DMS53 (cell line): ENCODE measurements around the gene C1orf21.
A peak's percentile ranks its signal among the peaks of the same experiment; 100 is the strongest.
"Not testable (repeated sequence)": the region's sequence is repeated elsewhere in the genome, so short reads cannot be mapped to it uniquely, and the experiment has no call there.

Experiments used
- DNase-seq: peaks from one replicate; lab custom pipeline; 2025; lab: John Stamatoyannopoulos, UW

The C1orf21 gene, protein sequence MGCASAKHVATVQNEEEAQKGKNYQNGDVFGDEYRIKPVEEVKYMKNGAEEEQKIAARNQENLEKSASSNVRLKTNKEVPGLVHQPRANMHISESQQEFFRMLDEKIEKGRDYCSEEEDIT

GRCh38 chr1:184386312-184387068 is at the start of gene C1orf21:
Gene C1orf21 (plus strand): TSS chr1:184387029. CDS start chr1:184477510, 90,481 bp downstream.
- DNase-seq: peak; percentile 93

DNA sequence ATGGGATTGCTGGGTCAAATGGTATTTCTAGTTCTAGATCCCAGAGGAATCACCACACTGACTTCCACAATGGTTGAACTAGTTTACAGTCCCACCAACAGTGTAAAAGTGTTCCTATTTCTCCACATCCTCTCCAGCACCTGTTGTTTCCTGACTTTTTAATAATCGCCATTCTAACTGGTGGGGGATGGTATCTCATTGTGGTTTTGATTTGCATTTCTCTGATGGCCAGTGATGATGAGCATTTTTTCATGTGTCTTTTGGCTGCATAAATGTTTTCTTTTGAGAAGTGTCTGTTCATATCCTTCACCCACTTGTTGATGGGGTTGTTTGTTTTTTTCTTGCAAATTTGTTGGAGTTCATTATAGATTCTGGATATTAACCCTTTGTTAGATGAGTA is 49.0 kb upstream of the C1orf21 start:
- DNase-seq: not testable (repeated sequence)

- DNase-seq: no peak
Measured at GRCh38 chr1:184340984-184341383, 45.8 kb upstream of the C1orf21 start.

DNA sequence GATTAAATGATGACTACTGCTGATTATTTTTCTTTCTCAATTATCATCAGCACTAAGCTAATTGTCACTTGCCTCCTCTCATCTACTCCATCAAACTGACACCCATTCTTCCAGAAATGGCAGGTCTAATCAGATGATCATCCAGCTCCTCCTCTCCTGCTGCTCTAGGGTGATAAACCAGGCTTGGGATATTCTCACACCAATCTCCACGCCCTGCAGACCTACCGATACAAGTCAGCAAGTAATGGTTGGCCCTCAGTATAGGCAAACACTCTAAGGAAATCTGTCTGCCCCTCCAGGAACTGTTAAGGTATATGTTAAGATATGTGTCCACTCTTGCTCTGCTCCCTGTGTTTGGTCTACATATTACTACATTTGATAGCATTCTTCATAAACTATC is 36.3 kb upstream of the C1orf21 start:
- DNase-seq: no peak

GRCh38 chr1:184351416-184351975 is 35.3 kb upstream of the C1orf21 start:
- no peak for DNase-seq

GRCh38 chr1:184352776-184353175 is 34.1 kb upstream of the C1orf21 start:
- DNase-seq: no peak

- no peak for DNase-seq
Measured at GRCh38 chr1:184354719-184355118, 32.1 kb upstream of the C1orf21 start.

- DNase-seq: no peak
Measured at GRCh38 chr1:184356891-184357290, 29.9 kb upstream of the C1orf21 start.

DNA sequence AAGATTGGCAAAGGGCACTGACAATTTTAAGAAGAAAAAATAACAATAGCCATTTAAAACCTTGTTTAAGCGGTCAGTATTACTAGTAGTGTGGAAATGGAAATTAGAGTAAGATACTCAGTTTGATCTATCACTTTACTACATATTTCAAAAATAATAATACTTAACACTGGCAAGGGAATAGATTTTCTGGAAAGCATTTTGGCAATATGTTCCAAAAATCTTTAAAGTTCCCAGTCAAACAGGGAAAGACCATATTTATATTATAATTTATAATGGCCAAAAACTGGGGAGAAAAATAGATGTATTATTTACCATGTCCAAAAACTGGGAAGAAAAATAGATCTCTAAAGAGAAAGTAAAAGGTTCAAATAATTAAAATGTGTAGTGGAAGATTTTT is 28.6 kb upstream of the C1orf21 start:
- DNase-seq: no peak

GRCh38 chr1:184359909-184360308 is 26.9 kb upstream of the C1orf21 start:
- no peak for DNase-seq

DNA sequence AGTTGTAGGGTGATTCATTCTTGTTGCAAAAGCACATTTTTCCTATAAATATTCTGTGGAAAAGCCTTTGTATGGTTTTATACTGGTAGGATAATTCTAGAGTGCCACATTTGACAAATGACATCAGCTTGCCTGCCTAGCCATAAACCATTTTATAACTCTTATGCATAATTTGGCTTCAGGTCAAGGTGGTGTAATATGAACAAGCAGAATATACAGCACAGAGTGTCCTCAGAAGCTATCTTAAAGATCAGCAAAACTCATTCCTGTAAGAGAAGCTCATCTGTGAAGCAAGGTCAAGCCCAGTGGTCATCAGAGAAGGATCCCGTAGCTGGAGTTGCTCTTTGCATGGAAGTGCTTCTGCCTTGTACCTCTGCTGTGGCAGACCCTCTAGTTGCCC is 24.0 kb upstream of the C1orf21 start:
- no peak for DNase-seq

- no peak for DNase-seq
Measured at GRCh38 chr1:184365699-184366098, 21.1 kb upstream of the C1orf21 start.

DNA sequence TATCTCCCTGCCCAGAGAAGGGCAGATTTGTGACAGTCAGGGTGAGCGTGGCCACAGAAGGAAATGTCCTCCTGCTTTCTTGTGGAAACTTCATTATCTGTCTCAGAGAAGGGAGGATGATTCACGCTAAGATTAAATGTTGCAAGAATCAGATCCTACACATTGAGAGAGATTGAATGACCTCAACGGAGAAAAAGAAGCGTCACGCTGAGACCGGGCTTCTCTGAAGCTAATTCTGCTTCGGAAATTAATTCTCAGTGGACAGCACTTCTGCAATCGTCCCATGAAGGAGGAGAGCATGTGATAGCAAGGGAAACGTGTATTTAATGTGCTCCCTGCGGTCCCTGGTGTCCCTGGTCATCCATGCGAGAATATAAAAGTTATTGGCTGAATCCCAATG is 19.8 kb upstream of the C1orf21 start:
- DNase-seq: no peak

DNA sequence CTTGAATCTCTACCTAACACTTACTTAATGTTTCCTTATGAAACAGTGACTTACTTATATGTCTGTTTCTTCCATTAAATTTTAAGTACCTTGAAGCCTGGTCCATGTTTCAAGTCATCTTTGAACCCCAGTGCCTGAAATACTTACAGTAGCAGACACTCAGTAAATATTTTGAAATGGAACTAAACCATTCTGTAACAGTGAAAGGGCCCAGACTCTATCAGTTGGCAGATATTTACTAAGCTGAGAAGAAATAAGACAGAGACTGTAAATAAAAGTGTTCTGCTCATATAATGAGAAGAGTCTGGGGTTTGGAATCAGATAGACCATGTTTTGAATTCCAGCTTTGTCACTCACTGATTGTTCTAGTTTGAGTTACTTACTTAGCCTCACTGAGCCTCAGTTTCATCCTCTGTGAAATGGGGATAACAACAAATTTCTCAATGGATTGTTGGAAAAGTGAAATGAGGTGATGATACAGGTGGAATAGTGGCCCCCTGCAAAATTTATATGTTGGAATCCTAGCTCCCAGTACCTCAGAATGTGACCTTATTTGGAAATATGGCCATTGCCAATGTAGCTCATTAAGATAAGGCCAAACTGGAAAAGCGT is 19.3 kb upstream of the C1orf21 start:
- DNase-seq: no peak

GRCh38 chr1:184368354-184368753 is 18.5 kb upstream of the C1orf21 start:
- DNase-seq: no peak

DNA sequence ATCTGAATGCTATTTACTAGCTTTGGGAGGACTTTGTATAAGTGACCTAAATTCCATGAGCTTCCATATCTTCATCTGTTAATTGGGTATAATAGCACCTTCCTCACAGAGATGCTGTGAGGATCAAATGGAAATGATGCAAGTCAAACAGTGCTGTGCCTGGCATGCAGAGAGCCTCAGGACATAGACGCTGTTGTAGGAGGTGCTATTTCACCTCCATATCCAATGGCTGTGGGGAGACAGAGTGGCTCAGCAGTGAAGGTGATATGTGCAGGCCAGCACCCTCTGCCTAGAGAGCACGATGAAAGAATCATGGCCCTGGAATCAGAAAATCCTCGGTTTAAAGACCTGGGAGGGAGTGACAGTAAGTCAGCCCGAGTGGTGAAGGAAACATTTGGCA is 16.0 kb upstream of the C1orf21 start:
- no peak for DNase-seq

- DNase-seq: no peak
Measured at GRCh38 chr1:184373155-184373554, 13.7 kb upstream of the C1orf21 start.

DNA sequence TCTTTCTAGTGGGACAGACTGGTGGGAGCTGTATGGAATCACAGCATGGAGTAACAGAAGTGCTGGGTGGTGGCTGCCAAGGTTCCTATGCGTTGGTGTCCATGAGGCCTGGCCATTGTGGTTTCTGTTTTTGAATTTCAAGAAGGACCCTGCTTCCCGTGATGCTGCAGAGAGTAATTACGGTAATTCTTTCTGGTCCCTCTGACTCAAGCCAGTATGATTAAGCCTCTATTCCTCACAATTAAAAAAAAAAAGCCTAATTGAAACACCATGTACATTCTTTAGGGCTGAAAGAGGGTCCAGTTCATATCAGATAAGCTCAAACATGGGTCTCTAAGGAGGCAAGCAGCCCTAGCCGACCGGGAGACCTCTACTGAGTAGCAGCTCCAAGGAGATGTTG is 10.5 kb upstream of the C1orf21 start:
- no peak for DNase-seq

DNA sequence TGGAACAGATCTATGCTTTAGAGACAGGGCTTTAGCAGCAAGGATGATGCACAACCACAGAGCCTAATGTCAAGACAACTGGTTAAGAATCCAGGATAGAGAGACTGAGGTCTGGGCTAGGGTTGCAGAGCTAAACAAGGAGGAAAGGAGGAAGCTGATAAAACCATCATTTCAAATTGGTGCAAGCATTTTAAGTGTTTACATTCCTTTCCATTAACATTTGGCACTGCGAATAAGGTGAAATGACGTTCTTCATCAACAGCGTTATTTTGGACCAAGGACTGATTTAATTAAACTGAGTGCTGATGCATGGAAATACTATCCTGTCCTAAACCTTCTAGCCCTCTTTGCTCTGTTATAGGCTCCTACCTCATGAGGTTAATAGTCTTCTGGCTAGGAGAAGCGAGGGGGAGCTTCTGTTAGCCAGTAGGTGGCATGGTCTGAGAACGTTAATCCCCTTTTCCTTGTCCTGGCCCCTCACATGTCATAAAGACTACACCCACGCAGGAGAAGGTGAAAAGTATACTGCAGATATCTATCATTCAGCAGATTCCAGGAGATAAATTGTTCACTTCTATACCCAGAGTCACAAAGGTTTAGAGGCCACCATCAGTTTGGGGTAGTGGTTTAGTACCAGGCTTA is 7.6 kb upstream of the C1orf21 start:
- no peak for DNase-seq

GRCh38 chr1:184380468-184380867 is 6.4 kb upstream of the C1orf21 start:
- DNase-seq: peak; percentile 31

DNA sequence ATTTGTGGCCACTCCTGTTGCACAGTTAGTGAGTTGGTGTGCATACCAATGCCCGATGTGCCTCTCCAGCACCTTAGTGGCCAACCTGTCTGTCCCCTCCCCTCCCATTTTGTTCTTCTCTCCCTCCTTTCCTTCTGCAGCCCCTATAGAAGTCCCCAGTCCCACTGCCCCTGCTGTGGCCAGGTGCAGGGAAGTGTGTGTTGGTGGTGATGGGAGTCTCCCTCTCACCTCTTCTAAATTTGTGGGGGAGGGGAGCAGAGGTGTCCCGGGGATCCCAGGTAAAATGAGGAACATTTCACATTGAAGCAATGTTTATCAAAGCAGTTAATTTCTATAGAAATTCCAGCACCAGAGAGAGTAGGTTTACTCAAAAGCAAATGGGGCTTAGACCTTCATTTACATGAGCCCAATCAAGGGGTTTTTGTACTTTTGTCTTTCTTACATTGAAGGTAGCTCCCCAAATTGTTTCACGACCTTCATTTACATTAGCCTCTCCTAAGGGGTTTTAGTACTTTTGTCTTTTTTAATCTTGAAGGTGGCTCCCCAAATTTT is 3.0 kb upstream of the C1orf21 start:
- DNase-seq: no peak

DNA sequence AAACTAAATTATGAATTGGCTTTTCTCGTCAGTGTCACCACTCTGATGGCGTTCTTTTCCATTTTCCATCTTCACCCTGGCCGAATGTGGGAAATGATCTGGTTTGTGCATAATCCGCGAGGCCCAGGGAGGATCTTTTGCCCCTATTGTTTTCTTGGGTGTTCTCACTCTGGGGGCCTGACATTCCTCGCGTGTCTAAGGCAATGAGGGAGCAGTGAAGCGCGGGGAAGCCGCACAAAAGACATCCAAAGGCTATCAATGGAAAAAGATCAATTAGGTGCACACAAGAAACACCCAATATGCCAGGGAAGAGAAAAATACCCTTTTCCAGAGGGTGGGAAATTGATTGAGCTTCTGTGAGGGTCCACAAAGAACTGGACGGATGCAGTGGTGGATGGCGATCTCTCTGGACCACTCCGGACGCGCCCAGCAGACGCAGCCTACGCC is 941 bp upstream of the C1orf21 start:
- no peak for DNase-seq
